ENCODE results near the gene NKX2-3.

NKX2-3 gene

DNA sequence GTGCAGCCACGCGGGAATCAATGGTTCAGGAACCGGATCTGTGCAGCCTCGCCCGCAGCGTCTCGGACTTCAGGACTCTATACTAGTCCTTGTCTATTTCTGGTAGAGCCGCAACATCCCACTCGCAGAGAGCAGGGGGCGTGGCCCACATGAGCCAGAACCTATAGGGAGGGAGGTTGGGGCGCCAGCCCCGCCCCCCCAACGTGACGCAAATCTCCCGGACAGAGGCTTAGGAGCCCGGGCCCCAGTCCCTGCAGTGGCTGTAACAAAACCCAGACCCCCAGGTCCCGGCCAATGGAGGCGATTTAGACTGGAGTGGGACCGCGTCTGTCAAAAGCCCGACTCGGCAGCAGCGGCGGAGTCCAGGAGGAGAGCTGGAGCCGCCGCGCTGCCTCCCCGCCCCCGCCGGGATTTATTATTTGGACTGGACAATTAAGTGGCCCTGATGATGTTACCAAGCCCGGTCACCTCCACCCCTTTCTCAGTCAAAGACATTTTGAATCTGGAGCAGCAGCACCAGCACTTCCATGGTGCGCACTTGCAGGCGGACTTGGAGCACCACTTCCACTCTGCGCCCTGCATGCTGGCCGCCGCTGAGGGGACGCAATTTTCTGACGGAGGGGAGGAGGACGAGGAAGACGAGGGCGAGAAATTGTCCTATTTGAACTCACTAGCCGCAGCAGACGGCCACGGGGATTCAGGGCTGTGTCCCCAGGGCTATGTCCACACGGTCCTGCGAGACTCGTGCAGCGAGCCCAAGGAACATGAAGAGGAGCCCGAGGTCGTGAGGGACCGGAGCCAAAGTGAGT is at the start of gene NKX2-3:
Gene NKX2-3 (plus strand): TSS at position 256 of the 809 bp plus-strand sequence. CDS start 190 bp downstream, at position 446.
- DNase-seq (ENCODE audit: extremely low spot score, insufficient read length, low read depth) (no peak), FAIRE-seq (no peak)

- FAIRE-seq (no peak), DNase-seq (ENCODE audit: extremely low spot score, insufficient read length, low read depth) (no peak)
Observed at GRCh38 chr10:99484626-99485581, 47.8 kb upstream of the NKX2-3 start.

GRCh38 chr10:99487125-99487807 is 45.5 kb upstream of the NKX2-3 start:
- no peak for FAIRE-seq
- no peak for DNase-seq (ENCODE audit: extremely low spot score, insufficient read length, low read depth)

DNA sequence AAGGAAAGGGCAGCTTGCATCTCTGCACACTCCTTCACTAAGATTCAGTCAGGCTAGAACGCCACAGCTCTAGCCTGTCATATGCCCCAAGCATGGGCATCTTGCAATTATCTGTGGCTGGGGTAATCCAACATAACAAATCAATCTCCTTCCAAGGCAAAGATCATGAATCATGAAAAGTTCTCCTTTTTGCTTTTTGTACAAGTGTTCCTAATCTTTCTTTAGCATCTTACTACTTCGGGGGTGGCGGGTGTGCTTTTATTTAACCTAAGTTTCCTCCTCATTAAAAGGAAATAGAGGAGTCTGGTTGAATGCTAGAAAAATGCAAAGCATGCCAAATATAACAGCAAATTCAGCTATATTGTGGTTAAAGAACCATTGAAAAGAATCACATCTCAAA is 43.5 kb upstream of the NKX2-3 start:
- no peak for FAIRE-seq

DNA sequence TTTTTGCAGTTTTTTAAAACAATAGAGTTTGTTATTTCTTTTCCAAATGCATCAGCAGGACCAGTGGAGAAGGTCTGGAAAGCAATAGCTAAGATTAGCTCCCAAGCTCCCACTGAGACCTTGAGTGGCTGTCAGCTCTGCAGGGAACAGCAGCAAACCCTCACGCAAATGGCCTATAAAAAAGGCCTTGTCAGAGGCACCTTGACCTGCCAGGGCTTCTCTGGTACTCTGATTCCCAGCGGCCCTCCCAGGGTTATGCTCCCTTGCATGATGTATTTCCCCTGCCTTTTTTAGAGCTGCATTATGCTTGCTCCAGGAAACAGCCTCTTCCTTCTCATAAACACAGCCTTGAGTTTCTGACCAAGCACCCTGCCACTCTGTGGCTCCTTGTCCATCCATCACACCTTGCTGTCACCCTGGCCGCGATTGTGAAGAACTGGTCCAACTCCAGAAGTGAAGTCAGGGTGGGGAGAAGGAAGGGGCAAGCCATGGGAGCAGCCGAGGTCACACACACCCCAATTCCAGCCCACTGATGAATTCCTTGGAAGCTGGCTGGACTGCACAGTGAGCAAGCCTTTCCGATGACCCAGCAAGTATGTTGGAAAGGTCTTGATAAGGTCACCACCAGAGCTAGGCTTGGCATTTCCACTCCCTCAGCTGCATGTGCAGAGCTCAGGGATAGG is 35.3 kb upstream of the NKX2-3 start:
- DNase-seq (ENCODE audit: extremely low spot score, insufficient read length, low read depth) (no peak), FAIRE-seq (no peak)

More for the DNA sequence above, 43.5 kb upstream of the NKX2-3 start:
- DNase-seq (ENCODE audit: extremely low spot score, insufficient read length, low read depth), result no peak

DNA sequence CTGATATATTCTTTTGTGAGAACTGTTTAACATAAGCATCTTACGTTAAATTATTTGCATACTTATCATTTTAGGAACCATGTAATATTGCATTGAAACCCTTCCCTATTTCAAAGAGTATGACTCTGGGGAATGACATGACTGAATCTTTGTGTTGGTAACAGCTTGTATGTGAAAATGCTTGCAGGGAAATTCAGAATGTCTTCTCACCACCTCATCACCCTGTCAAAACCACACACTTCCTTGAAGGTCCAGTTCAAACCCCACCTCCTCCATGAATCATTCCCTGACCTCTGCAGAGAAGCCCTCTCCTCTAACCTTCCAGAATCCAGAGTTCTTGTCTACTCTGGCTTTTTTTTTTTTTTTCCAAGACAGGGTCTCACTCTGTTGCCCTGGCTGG is 26.3 kb upstream of the NKX2-3 start:
- DNase-seq (ENCODE audit: extremely low spot score, insufficient read length, low read depth) (no peak), FAIRE-seq (no peak)

DNA sequence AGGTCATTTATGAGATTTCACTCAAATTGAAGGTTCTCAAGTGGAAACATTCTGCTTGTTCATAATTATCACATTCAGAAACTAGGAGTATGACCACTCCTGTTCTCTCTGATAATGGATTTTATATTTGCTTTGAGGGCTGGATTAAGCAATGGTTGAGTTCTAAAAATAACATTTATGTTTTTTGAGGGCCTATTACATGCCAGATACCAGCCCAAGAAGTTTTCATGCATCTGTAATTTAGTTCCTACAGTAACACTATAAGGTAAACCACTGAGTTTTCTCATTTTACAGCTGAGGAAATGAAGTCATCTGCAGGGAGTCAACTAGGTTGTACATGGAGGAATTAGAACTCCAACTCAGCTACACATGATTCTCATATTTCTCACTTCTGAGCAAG is 25.5 kb upstream of the NKX2-3 start:
- FAIRE-seq (no peak), DNase-seq (ENCODE audit: extremely low spot score, insufficient read length, low read depth) (no peak)

DNA sequence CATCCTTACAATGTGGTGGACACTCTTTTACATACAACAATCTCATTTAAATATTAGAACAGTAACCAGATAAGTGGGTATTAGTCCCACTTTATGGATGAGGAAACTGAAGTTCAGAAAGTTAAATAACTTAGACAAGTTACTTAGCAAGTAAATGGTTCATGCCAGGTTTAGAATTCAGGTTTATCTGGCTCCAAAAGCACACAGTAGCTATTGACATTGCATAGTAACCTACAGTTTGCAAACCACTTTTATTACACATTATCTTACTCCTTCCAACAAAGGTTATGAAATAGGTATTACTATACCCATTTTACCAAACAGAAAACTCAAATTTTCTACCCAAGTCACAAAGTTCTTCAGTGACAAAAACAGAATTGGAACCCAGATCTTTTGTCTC is 19.7 kb upstream of the NKX2-3 start:
- no peak for DNase-seq (ENCODE audit: extremely low spot score, insufficient read length, low read depth)
- FAIRE-seq, result no peak

- FAIRE-seq (no peak), DNase-seq (ENCODE audit: extremely low spot score, insufficient read length, low read depth) (no peak)
Observed at GRCh38 chr10:99519690-99520039, 13.1 kb upstream of the NKX2-3 start.

DNA sequence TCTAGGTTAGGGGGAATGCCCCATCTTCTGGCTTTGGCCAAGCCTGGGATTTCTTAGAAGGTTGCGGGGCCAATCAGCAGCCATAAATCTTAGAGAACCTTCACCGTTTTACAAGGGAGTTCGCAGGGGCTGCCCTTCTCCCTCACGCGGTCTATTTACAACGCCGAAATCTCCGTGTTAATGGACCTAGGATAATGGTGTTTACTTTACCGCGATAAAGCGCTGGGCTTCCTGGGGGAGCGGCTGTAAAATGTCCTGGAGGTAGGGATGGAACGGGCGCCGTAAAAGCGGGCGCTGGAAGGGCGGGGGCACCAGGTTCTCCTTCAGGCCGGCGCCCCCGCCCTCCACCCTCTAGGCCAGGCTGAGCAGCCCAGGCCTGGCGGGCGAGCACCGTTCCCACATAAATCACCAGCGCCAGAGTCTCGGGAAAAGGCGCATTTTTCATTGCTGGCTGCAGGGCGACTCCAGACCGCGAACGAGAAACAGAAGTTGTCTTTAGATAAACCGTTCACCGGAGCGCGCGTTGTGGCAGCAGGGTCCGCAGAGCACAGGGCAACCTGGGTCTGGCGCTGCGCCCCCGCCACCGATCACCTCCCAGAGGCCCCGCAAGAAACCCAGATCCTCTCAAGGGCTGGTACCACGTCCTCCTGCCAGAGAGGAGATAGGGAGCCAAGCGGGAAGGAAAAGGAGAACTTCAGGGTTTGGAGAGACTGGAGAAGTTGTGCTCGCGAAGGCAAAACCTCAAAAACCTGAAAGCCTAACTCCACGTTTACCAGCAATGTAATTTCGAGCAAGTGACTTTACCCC is 12.5 kb upstream of the NKX2-3 start:
- no peak for FAIRE-seq

GRCh38 chr10:99520847-99521764 is 11.6 kb upstream of the NKX2-3 start:
- FAIRE-seq (no peak), DNase-seq (ENCODE audit: extremely low spot score, insufficient read length, low read depth) (no peak)

More for the DNA sequence above, 12.5 kb upstream of the NKX2-3 start:
- no peak for DNase-seq (ENCODE audit: extremely low spot score, insufficient read length, low read depth)

DNA sequence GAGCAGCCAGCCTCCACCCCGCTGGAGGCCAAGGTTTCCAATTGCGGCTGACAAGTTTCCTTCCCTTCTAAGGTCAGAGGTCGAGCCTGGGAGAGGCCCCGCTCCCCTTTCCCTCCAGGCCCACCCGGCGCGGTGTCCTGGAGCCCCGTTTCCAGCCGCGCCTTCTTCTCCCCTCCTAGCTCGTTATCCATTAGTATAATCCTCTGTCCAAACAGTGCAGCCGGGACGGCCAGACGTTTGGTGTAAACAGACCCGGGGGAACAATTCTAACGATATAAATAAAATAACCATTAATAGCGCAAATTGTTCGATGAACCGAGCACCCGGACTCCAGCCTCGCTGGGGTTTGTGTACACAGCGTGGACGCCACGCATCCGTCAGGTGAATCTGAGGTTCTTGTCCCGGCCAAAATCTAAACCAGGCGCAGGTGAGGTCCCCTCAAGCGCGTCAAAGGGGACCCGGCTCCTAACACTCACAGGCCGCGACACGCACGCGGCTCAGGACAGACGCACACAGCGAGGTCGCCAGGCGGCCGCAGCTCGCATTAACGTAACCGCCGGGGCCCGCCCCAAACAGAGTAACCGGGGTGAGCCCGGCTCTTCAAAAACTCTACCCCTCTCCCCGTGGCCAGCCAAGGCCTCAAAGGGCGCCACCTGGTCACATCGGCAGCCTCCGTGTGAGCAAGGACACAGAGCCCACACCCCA is 10.8 kb upstream of the NKX2-3 start:
- no peak for FAIRE-seq

GRCh38 chr10:99522470-99523250 is 10.1 kb upstream of the NKX2-3 start:
- DNase-seq (ENCODE audit: extremely low spot score, insufficient read length, low read depth), result no peak
- FAIRE-seq, result no peak

More for the DNA sequence above, 10.8 kb upstream of the NKX2-3 start:
- DNase-seq (ENCODE audit: extremely low spot score, insufficient read length, low read depth), result no peak

DNA sequence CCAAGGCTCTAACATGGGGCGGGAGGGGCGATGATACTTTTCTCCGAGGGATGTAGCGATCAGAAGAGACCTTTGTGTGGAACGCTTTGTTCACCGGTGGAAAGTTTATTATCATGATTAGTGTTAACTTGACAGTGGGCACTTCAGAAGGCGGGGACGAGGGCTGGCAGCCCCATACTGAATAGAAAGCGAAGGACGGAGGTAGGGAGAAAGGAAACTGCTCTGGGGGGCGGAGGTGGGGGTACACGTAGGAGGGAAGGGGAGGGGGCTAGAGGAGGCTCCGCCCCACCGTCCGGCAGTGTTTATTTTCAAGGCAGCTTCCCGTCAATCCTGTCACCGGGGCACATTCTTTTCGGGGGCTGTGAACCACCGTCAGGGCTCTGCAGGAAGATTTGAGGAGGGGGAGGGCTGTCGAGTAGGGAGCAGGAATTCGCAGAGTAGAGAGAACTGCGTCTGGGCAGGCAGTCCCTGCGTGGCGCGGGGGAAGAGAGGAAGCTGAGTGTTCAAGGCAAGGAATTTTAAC is 9.4 kb upstream of the NKX2-3 start:
- no peak for DNase-seq (ENCODE audit: extremely low spot score, insufficient read length, low read depth)
- no peak for FAIRE-seq

DNA sequence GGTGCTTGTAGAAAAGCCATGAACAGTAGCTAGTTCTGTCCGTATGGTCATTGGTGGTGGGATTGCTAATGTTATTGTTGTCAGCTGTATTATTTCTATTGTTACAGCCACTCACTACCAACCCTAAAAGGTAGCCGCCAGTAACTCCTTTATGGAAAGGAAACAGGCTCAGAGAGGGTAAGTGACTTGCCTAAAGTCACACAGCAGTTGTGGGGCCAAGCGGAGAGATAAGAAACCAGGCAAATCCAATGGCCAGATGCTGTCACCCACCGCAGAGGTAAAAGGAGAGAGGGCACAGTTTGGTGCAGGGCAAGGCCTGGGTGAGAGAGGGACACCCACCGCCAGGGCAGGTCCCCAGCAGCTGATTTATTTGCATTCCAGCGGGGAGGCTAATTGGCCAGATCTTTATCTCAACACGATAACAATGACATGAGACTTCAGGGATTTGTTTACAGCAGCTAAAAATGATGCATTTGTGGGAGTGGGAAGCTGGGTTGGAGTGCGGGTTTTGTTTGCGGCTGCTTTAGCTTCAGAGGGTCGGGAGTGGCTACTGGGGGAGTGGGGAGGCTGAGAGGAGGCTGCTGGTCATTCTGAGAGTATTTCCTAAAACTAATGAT is 8.6 kb upstream of the NKX2-3 start:
- FAIRE-seq (no peak), DNase-seq (ENCODE audit: extremely low spot score, insufficient read length, low read depth) (no peak)

- DNase-seq (ENCODE audit: extremely low spot score, insufficient read length, low read depth), result no peak
- FAIRE-seq, result no peak
Observed at GRCh38 chr10:99524736-99525380, 7.9 kb upstream of the NKX2-3 start.

Data from GM18507 (cell line).